ENCODE measurements around the gene MAD1L1. TPM values are rescaled to one million over a fixed set of nuclear protein-coding genes. Genes with fewer than 3 reads are reported as not detected.

Gene MAD1L1
- total and polyA plus RNA-seq, 2 of the 8 experiments (the other 6 are each of a cell fraction or from before 2014, with no cell fraction given) = 40.4 to 44.6 TPM

GRCh38 chr7:2217716-2218443 lies 14.9 kb downstream of the MAD1L1 start (continued):
- no peak for TF ChIP-seq RNF2 (IDR thresholded peaks at IDR 0.05; ENCODE audit: borderline replicate concordance, low read depth, low read length, missing control alignments, poor library complexity, severe bottlenecking)
- TF ChIP-seq HDAC6 (IDR thresholded peaks at IDR 0.05; ENCODE audit: low read depth, low read length) = no peak
- TF ChIP-seq CHD2 (IDR thresholded peaks at IDR 0.05; ENCODE audit: low read length) = no peak
- no peak for TF ChIP-seq HDAC2 (IDR thresholded peaks at IDR 0.05; ENCODE audit: borderline replicate concordance in 1 of 2, low read depth in 2 of 2, low read length in 2 of 2)
- no peak for TF ChIP-seq YY1 (IDR thresholded peaks at IDR 0.05; ENCODE audit: low read depth, low read length)
- no peak for TF ChIP-seq CTBP2 (IDR thresholded peaks at IDR 0.05; ENCODE audit: borderline replicate concordance, insufficient read depth, insufficient read length, low read length)
- no peak for TF ChIP-seq RBBP5 (IDR thresholded peaks at IDR 0.05; ENCODE audit: borderline replicate concordance, low read depth, low read length)
- TF ChIP-seq BRCA1 (IDR thresholded peaks at IDR 0.05; ENCODE audit: low read depth, low read length) = no peak
- no peak for TF ChIP-seq MAFK (IDR thresholded peaks at IDR 0.05; ENCODE audit: low read depth, low read length)
- no peak for TF ChIP-seq POLR2AphosphoS5 (IDR thresholded peaks at IDR 0.05; ENCODE audit: low read depth, low read length)
